ENCODE results near the gene ASGR2. TPM values are rescaled to one million over a fixed set of nuclear protein-coding genes. Genes with fewer than 3 reads are reported as not detected.
A peak's percentile ranks its signal among the peaks of the same experiment; 100 is the strongest.

Gene ASGR2
- total and polyA plus RNA-seq, 7 donors: 1.0 to 2.4 (median 1.6) TPM; not detected in 4

DNA sequence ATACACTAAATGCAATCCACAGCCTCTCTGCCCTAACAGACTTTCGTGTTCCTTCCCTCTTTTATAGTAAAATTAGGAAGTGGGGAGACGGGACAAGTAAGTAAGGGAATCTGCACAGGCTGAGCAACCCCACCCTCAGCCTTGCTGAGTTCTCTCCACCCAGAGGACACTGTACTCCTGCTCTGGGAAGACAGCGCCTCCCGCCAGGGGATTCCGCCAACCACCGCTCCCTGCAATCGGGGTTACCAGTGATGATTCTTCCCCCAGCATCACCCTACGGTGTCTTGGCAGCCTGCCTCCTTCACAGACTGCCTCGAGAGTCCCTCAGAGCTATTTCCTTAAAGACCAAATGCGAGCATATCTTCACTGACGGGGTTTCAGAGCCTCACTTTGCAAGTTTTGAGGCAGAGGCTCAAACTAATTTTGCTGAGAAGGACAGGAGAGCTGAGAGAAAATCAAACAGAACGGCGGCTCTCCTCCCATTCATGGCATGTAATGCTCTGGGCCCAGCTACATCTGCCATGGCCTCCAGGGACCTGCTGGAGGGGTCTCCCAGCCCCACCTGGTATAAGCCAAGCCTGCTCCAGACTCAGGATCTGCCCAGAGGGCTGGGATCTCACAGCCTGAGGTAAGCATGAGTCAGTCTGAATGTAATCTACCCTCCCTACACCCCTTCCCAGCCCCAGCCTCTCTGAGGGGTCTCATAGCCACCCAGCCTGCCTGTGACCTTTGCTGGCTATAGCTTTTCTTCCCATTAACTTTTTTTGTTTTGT lies 22.7 kb upstream of the ASGR2 start:
- Histone ChIP-seq H3K27me3 (peaks cover 3 to 64% (median 30%) of the 10 kb centered on the region in 3 donors), H3K27ac (no peak overlapping the region), H3K4me3 (no peak overlapping the region), H3K4me1 (no peaks in the 10 kb centered on the region), H3K36me3 (no peaks in the 10 kb centered on the region), H3K9me3 (no peaks in the 10 kb centered on the region)
- intact Hi-C loops (cut with DNase I): no loop called here
- DNase-seq: no peak
- TF ChIP-seq POLR2AphosphoS5 (IDR thresholded peaks at IDR 0.05): no peak
- no peak for TF ChIP-seq EP300 (IDR thresholded peaks at IDR 0.05)
- 28 to 41% methylated on average over 13 of the region's 13 CpGs for WGBS, 2 donors

DNA sequence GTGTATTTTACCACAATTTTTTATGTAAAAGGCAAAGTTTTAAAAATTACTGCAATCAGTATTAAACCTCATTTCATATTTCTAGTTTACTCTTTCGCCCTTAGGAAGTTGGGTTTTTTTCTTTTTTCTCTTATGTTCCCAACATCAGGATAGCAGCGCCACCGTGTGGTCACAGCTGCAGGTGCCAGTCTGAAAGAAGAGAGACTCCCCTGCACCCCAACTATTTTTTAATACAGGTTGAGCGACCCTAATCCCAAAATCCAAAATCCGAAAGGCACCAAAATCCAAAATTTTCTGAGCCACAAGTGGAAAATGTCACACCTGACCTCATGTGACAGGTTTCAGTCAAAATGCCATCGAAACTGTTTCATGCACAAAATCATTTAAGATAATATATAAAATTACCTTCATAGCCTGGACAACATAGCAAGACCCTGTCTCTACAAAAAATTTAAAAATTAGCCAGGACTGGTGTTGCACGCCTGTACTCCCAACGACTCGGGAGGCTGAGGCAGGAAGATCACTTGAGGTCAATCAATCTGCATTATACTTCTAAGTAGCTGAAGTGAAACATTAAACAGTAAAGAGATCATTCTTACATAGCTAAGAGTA lies 21.8 kb upstream of the ASGR2 start:
- H3K4me1 ChIP-seq: no peaks in the 10 kb centered on the region
- no peak for TF ChIP-seq EP300 (IDR thresholded peaks at IDR 0.05)
- TF ChIP-seq, protein P1, sequence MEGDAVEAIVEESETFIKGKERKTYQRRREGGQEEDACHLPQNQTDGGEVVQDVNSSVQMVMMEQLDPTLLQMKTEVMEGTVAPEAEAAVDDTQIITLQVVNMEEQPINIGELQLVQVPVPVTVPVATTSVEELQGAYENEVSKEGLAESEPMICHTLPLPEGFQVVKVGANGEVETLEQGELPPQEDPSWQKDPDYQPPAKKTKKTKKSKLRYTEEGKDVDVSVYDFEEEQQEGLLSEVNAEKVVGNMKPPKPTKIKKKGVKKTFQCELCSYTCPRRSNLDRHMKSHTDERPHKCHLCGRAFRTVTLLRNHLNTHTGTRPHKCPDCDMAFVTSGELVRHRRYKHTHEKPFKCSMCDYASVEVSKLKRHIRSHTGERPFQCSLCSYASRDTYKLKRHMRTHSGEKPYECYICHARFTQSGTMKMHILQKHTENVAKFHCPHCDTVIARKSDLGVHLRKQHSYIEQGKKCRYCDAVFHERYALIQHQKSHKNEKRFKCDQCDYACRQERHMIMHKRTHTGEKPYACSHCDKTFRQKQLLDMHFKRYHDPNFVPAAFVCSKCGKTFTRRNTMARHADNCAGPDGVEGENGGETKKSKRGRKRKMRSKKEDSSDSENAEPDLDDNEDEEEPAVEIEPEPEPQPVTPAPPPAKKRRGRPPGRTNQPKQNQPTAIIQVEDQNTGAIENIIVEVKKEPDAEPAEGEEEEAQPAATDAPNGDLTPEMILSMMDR (IDR thresholded peaks at IDR 0.05): peak; percentile 74 to 89 (median 84)
- no peak for TF ChIP-seq POLR2AphosphoS5 (IDR thresholded peaks at IDR 0.05)
- no peak for TF ChIP-seq POLR2A (IDR thresholded peaks at IDR 0.05)
- H3K27me3 ChIP-seq: peaks cover 3 to 66% (median 30%) of the 10 kb centered on the region in 3 donors
- no peak overlapping the region for H3K27ac ChIP-seq
- 25 to 29% methylated on average over 9 of the region's 9 CpGs for WGBS, 2 donors
- no peak overlapping the region for H3K4me3 ChIP-seq
- no peaks in the 10 kb centered on the region for H3K9me3 ChIP-seq
- intact Hi-C loops (cut with DNase I): loop anchor here (1.0 kb wide), 2 partner anchors 84 to 91 kb away; no protein-coding TSS in a partner anchor
- H3K36me3 ChIP-seq: no peaks in the 10 kb centered on the region
- DNase-seq: peak; percentile 80

DNA sequence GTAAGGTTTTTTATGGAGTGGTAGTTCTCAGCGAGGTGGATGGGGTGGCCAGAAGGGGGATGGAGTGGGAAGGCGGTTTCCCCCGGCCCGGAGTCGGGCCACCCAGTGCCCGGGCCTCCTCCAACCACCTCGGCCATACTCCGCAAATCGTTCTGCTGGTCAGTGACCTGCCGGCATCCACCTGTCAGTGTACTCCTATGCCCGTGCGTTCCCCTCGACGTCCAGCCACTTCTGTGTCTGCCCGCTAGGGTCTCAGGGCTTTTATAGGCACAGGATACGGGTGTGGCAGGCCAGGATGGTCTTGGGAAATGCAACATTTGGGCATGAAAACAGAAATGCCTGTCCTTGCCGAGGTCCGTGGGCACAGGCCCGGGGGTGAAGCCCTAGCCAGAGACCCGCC lies 19.3 kb upstream of the ASGR2 start:
- H3K36me3 ChIP-seq: no peaks in the 10 kb centered on the region
- no peaks in the 10 kb centered on the region for H3K9me3 ChIP-seq
- H3K27ac ChIP-seq: peak overlapping the region in 2 of 4 donors; percentile 5 to 18
- no peaks in the 10 kb centered on the region for H3K4me1 ChIP-seq
- TF ChIP-seq EP300 (IDR thresholded peaks at IDR 0.05): no peak
- TF ChIP-seq POLR2A (IDR thresholded peaks at IDR 0.05): no peak
- TF ChIP-seq, protein P1 (IDR thresholded peaks at IDR 0.05): no peak
- no peak for TF ChIP-seq POLR2AphosphoS5 (IDR thresholded peaks at IDR 0.05)
- H3K27me3 ChIP-seq: peaks cover 3 to 64% (median 24%) of the 10 kb centered on the region in 3 donors
- no peak overlapping the region for H3K4me3 ChIP-seq
- intact Hi-C loops (cut with DNase I): no loop called here
- WGBS, 2 donors: 83 to 84% methylated on average over 20 of the region's 20 CpGs
- DNase-seq: no peak

DNA sequence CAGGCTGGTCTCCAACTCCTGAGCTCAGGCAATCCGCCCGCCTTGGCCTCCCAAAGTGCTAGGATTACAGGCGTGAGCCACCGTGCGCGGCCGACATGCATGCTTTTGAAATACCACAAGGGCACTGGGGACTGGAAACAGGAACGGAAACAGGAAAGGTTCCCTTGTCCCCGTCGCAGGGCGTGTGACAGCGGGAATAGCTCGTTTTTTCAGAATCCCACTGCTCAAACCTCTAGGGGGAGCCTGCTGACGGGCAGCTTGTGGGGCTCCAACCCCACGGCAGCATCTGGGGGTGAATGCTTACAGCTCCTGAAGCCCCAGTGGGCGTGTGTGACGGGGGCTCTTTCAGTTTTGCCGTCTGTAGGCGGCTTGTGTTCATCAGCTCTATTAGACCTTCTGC lies 18.8 kb upstream of the ASGR2 start:
- Histone ChIP-seq H3K4me1 (no peaks in the 10 kb centered on the region), H3K27me3 (peaks cover 3 to 62% (median 23%) of the 10 kb centered on the region in 3 donors), H3K9me3 (no peaks in the 10 kb centered on the region), H3K4me3 (no peak overlapping the region), H3K36me3 (no peaks in the 10 kb centered on the region), H3K27ac (peak overlapping the region in 2 of 4 donors; percentile 5 to 18)
- TF ChIP-seq, protein P1 (IDR thresholded peaks at IDR 0.05): no peak
- TF ChIP-seq POLR2AphosphoS5 (IDR thresholded peaks at IDR 0.05): peak in 1 of 4 donors; percentile 9
- intact Hi-C loops (cut with DNase I): no loop called here
- WGBS, 2 donors: 27 to 62% methylated on average over 19 of the region's 19 CpGs
- DNase-seq: no peak

DNA sequence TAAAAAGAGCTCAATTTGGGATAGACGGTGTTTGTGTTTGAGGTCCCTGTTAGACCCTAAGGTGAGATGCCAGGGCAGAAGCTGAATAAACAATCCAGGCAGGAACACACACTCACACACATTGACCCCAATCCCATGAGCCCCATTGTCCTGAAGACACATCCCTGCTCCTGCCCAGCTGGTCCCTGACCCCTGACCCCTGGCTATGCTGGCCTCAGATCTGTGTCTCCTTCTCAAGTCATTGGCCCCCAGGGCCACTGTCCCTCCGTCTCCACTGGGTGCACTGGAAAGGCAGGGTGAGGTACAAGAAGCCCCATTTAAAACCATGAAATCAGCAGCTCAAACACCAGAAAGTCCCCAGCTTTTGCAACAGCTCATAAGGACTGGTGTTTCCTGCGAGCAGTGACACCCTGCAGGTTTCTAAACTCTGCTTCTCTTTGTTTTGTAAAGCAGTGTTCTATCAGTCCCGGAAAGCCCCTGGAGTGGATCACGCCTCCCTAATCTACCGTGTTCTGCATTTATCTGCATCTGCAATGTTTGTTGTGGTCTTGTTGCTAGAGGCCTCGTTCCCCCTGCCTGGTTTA lies 18.0 kb upstream of the ASGR2 start:
- H3K36me3 ChIP-seq: no peaks in the 10 kb centered on the region
- H3K4me3 ChIP-seq: peak overlapping the region in 1 of 4 donors; percentile 18
- DNase-seq: no peak
- TF ChIP-seq, protein P1 (IDR thresholded peaks at IDR 0.05): no peak
- TF ChIP-seq EP300 (IDR thresholded peaks at IDR 0.05): no peak
- TF ChIP-seq POLR2AphosphoS5 (IDR thresholded peaks at IDR 0.05): peak in 1 of 4 donors; percentile 4
- intact Hi-C loops (cut with DNase I): no loop called here
- peaks cover 3 to 58% (median 17%) of the 10 kb centered on the region in 3 donors for H3K27me3 ChIP-seq
- H3K9me3 ChIP-seq: no peaks in the 10 kb centered on the region
- peak overlapping the region in 2 of 4 donors; percentile 19 to 23 for H3K27ac ChIP-seq
- WGBS, 2 donors: 26 to 45% methylated on average over 7 of the region's 7 CpGs
- H3K4me1 ChIP-seq: no peaks in the 10 kb centered on the region
